PFSK-1 (cell line): ENCODE data around the gene BRAF.

Experiments
- POLR2AphosphoS5 ChIP-seq: IDR thresholded peaks from 2 replicates; pipeline ENCODE4 v1.6.1; 2012; ENCODE audit warnings: low read depth, mild to moderate bottlenecking, control low read depth, low read length, moderate library complexity
- SIN3A ChIP-seq: IDR thresholded peaks from 2 replicates; pipeline ENCODE4 v1.6.1; 2012; ENCODE audit warnings: mild to moderate bottlenecking, low read length, moderate library complexity, borderline replicate concordance; ENCODE audit not compliant: insufficient read depth

DNA sequence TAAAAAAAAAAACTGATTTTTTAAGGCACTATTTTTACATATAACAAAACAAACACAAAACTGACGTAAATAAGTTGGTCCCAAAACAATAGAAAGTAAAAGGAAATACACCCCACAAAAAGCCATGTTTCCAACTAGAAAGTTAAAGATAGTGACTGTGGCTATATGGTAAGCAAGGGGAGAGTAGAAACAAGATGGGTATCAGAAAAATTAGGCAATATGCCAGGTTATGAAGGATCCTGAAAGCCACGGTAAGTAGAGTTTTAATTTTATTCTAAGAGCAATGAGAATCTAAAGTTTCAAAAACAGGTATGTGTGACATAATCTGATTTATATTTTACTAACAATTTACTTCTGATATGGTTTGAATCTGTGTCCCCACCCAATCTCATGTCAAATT is 61.5 kb downstream of the BRAF start:
- TF ChIP-seq SIN3A (no peak), POLR2AphosphoS5 (no peak)
